Activated T-cell treated with anti-CD3 and anti-CD28 coated beads, Interleukin-2, amount 50 U/mL, for 24 hours (primary cell): Measurements from ENCODE around the gene OR7A17.

Experiments used
- DNase-seq: peaks from one replicate; pipeline ENCODE4 v3.0.0-alpha.2; 2020
- H3K27ac Mint-ChIP-seq: 2 replicates; pipeline ENCODE4 v1.8.0; 2020; ENCODE audit warnings: mild to moderate bottlenecking, mixed read lengths
- H3K27me3 Mint-ChIP-seq: 2 replicates; pipeline ENCODE4 v1.8.0; 2020; ENCODE audit warnings: mixed read lengths
- H3K36me3 Mint-ChIP-seq: 2 replicates; pipeline ENCODE4 v1.8.0; 2020; ENCODE audit warnings: low read depth, mixed read lengths
- H3K4me1 Mint-ChIP-seq: 2 replicates; pipeline ENCODE4 v1.8.0; 2020; ENCODE audit warnings: low read depth, mixed read lengths
- H3K4me3 Mint-ChIP-seq: 2 replicates; pipeline ENCODE4 v1.8.0; 2020; ENCODE audit warnings: mild to moderate bottlenecking, moderate library complexity, mixed read lengths
- H3K9me3 Mint-ChIP-seq: 2 replicates; pipeline ENCODE4 v1.8.0; 2020; ENCODE audit warnings: mixed read lengths

OR7A17 gene

DNA sequence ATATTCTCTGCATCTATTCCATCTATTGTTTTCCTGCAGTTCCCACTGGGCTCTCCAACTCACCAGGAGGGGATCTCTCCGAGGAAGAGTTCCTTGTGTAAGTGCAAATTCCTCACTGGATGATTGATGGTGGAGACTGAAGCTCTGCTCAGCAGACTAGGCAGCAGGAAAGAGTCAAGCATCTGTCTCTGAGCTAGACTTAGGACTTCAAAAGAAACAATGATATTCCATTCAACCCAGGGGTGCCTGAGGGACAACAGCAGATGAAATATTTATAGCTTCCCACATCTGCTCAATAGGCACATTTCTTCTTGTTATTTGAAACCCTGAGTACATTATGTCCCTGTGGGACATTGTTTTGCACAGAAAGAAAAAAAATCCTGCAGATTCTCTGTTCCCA is 50.9 kb downstream of the OR7A17 start, which contains the start of the genes OR7A5 and OR7C1:
Gene OR7A5, minus strand, starts transcription at position 175 of the 400 bp plus-strand sequence. CDS start 6,944 bp downstream, outside the sequence.
Gene OR7C1, minus strand, starts transcription at position 175 of the 400 bp plus-strand sequence. CDS start 35,049 bp downstream, outside the sequence.
- Mint-ChIP-seq H3K27me3 (peaks cover 9% of the 10 kb centered on the region), H3K36me3 (no peaks in the 10 kb centered on the region), H3K9me3 (no peaks in the 10 kb centered on the region), H3K4me1 (no peaks in the 10 kb centered on the region), H3K27ac (no peak within 1 kb of the TSS), H3K4me3 (no peak within 1 kb of the TSS)
- no peak for DNase-seq

DNA sequence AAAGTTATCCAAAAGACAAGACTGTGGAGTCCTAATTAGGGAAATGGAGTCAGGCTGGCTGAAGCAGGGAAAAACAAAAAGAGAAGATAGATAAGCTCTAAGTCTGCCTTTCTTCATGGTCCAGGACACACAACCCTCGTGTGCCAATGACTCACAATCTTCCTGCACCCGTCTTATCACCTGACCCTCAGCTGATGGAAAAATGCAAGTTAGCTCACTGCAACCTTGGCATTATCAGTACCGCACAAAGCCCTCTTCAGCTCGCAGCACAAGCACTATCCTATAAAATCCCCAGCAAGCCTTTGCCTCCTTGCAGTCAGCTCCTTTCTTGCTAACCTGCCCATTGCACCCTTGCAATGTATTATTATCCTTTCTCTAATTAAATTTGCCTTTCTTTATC is 55.2 kb downstream of the OR7A17 start:
- DNase-seq = no peak
- no peaks in the 10 kb centered on the region for H3K9me3 Mint-ChIP-seq
- H3K27ac Mint-ChIP-seq = no peak overlapping the region

More for the DNA sequence above, 55.2 kb downstream of the OR7A17 start:
- Mint-ChIP-seq H3K4me3 (no peak overlapping the region), H3K4me1 (no peaks in the 10 kb centered on the region), H3K36me3 (no peaks in the 10 kb centered on the region), H3K27me3 (peaks cover 32% of the 10 kb centered on the region)
